Activated CD4-positive, alpha-beta T cell treated with anti-CD3 and anti-CD28 coated beads for 36 hours (primary cell): ENCODE measurements around the gene ZNF208. TPM values are rescaled to one million over a fixed set of nuclear protein-coding genes. Genes with fewer than 3 reads are reported as not detected.
"Not testable (repeated sequence)": the region's sequence is repeated elsewhere in the genome, so short reads cannot be mapped to it uniquely, and the experiment has no call there.

Source experiments
- ATAC-seq: fragments of 200-7000 bp; cut with Tn5 transposase; one replicate; pipeline ENCODE4 v1.10.0; 2021; ENCODE audit warnings: mild to moderate bottlenecking, moderate library complexity
- CTCF ChIA-PET: fragments of 350-600 bp; sonication (Branson Sonifier 250); formaldehyde crosslinking; loops from one replicate; lab custom pipeline; 2021; ENCODE audit warnings: antibody characterized with exemption; lab: Charles Lee
- POLR2A ChIA-PET: fragments of 350-600 bp; sonication (Branson Sonifier 250); formaldehyde crosslinking; loops from one replicate; lab custom pipeline; 2021; ENCODE audit warnings: antibody characterized with exemption, inconsistent platforms; lab: Charles Lee
- DNase-seq: peaks from one replicate; pipeline ENCODE4 v3.0.0-alpha.2; 2020
- H3K27ac Mint-ChIP-seq: one replicate; pipeline ENCODE4 v1.8.0; 2021; ENCODE audit warnings: mixed read lengths
- H3K27me3 Mint-ChIP-seq: one replicate; pipeline ENCODE4 v1.8.0; 2021; ENCODE audit warnings: mixed read lengths
- H3K36me3 Mint-ChIP-seq: one replicate; pipeline ENCODE4 v1.8.0; 2021; ENCODE audit warnings: low read depth, mixed read lengths
- H3K4me1 Mint-ChIP-seq: one replicate; pipeline ENCODE4 v1.8.0; 2021; ENCODE audit warnings: mixed read lengths
- H3K4me3 Mint-ChIP-seq: one replicate; pipeline ENCODE4 v1.8.0; 2021; ENCODE audit warnings: mild to moderate bottlenecking, moderate library complexity, mixed read lengths
- H3K9me3 Mint-ChIP-seq: one replicate; pipeline ENCODE4 v1.8.0; 2021; ENCODE audit warnings: low read depth, mixed read lengths
- intact Hi-C, 2 experiments: fragments of 100-400 bp; cut with DNase I in 1 of 2; cut with micrococcal nuclease in 1 of 2; formaldehyde crosslinking; loops; one replicate each; pipeline versions ENCODE4 v1.14.2 to v1.15.1; 2022 to 2024; cut with DNase I, micrococcal nuclease
- total RNA-seq, 2 experiments: library from RNA; stranded (reverse); gene quantifications; one replicate each; pipeline ENCODE4 v1.2.3, GENCODE V29; 2021

Gene ZNF208
- total RNA-seq, 2 experiments from 2014 or later = 2.7 to 3.4 TPM

DNA sequence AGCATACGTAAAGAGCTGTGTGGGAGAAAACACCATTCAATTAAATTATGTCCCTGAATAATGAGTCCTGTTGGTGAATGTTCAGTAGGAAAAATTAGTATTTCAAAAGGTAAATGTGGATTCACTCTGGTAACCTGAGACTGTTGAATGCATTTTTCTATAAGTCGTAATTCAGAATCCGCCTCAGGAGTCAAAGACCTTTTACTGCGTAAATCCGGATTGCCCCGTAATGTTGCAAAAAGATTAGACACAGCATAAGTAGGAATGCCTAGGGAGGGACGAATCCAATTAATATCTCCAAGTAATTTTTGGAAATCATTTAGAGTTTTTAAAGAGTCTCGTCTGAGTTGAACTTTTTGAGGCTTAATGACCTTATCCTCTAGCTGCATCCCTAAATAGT lies 126.0 kb downstream of the ZNF208 start:
- H3K9me3 Mint-ChIP-seq, H3K4me3 Mint-ChIP-seq, intact Hi-C loops, H3K27me3 Mint-ChIP-seq, H3K27ac Mint-ChIP-seq, H3K36me3 Mint-ChIP-seq, DNase-seq, POLR2A ChIA-PET, ATAC-seq, H3K4me1 Mint-ChIP-seq, CTCF ChIA-PET: not testable (repeated sequence)

DNA sequence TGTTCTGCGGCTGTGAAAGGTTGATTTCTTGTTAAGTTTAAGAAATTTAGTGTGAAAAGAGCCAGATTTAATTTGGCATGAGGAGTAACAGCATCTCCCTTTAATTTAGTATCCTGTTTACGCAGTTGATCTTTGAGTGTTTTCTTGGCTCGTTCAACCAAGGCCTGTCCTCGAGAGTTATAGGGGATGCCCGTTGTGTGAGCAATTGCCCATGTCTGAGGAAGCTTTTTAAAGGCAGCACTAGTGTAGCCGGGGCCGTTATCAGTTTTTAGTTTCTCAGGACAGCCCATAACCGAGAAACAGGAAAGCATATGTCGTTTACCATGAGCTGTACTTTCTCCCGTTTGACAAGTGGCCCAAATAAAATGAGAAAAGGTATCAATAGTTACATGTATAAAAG lies 127.2 kb downstream of the ZNF208 start:
- ATAC-seq (no peak), DNase-seq (no peak)
- CTCF ChIA-PET = interaction anchor here (1.0 kb wide), 1 partner anchor 170 kb away, joined by 3 read pairs; no protein-coding TSS in a partner anchor

More for the DNA sequence above, 127.2 kb downstream of the ZNF208 start:
- Mint-ChIP-seq H3K4me3 (no peak overlapping the region), H3K4me1 (no peaks in the 10 kb centered on the region), H3K27ac (no peak overlapping the region), H3K27me3 (peaks cover 9% of the 10 kb centered on the region), H3K9me3 (no peaks in the 10 kb centered on the region), H3K36me3 (no peaks in the 10 kb centered on the region)
- POLR2A ChIA-PET = no interaction called here
- intact Hi-C loops = no loop called here

Other genes with a start within 250 kb of the ZNF208 start
- gene ZNF100, start 243.4 kb downstream of the ZNF208 start, total RNA-seq = 10 to 100 TPM; 24.7 to 27.0 TPM
- gene ZNF43, start 174.8 kb downstream of the ZNF208 start, total RNA-seq = 10 to 100 TPM; 31.7 to 38.6 TPM
- 10 to 100 TPM; 16.1 to 17.7 TPM for gene ZNF257, start 41.5 kb upstream of the ZNF208 start, total RNA-seq
- gene ZNF676, start 186.0 kb upstream of the ZNF208 start, total RNA-seq = under 1 TPM in 1 of 2 experiments, not detected in 1; 0.09 TPM